ENCODE data around the gene UBE2K. TPM values are rescaled to one million over a fixed set of nuclear protein-coding genes. Genes with fewer than 3 reads are reported as not detected.
"Not testable (repeated sequence)": the region's sequence is repeated elsewhere in the genome, so short reads cannot be mapped to it uniquely, and the experiment has no call there.

Gene UBE2K, protein sequence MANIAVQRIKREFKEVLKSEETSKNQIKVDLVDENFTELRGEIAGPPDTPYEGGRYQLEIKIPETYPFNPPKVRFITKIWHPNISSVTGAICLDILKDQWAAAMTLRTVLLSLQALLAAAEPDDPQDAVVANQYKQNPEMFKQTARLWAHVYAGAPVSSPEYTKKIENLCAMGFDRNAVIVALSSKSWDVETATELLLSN
- total RNA-seq, result 56.6 TPM
- long read RNA-seq, full-length matches to known transcripts, result 9 of 10 reads
- long read RNA-seq, partial matches to known transcripts, result 0 of 10 reads
- long read RNA-seq, other reads (novel, unspliced or antisense), result 1 of 10 reads

DNA sequence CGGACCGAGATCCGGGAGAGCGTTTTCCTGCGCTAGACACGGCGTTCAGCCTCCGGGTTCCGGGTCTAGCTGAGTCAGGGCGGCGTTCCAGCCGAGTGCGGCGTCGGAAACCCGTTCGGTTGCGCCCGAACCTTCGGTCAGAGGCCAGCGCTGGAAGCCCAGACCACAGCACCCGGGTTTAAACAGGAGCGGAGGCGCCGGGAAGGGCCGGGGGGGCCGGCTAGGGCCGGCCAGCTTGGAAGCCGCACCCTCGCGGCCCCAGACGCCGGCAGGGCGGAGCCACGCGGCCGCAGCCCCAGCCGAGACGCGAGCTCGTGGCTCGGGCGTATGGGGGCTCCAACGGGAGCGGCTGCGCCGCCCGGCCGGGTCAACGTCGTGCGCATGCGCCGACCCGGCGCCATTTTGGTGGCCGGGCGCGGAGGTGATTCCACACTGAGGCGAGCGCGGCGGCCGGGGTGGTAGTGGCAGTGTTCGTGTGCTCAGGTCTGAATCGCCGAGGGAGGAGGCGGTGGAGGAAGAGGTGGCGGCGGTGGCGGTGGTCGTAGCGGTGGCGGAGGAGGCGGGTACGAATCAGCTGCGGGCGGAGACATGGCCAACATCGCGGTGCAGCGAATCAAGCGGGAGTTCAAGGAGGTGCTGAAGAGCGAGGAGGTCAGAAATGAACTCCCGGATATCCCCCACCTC, at the start of gene UBE2K:
Gene UBE2K, plus strand, starts transcription at position 397 of the 684 bp plus-strand sequence. Its CDS starts 192 bp downstream, at position 589.
- DNase-seq (ENCODE audit: missing footprints) (peak; percentile 95), ATAC-seq (peak; percentile 100)
- intact Hi-C loops (cut with DNase I), result loop anchor here (1.0 to 10.0 kb wide), 5 partner anchors 61 to 359 kb away; partner anchors contain the start of genes N4BP2, PDS5A, SMIM14 and UGDH

DNA sequence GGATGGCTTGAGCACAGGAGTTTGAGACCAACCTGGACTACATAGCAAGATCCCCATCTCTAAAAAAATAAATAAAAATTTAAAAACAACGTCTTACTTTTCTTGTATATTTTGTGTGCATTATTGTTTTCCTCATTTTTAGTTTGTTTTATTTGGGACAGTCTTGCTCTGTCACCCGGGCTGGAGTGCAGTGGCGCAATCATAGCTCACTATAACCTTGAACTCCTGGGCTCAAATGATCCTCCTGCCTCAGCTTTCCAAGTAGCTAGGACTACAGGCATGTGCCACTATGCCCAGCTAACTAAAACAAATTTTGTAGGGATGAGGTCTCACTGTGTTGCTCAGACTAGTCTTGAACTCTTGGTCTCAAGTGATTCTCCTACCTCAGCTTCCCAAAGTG, 49.7 kb upstream of the UBE2K start:
- no peak for DNase-seq (ENCODE audit: missing footprints)
- ATAC-seq, result no peak
- intact Hi-C loops (cut with DNase I), result no loop called here

DNA sequence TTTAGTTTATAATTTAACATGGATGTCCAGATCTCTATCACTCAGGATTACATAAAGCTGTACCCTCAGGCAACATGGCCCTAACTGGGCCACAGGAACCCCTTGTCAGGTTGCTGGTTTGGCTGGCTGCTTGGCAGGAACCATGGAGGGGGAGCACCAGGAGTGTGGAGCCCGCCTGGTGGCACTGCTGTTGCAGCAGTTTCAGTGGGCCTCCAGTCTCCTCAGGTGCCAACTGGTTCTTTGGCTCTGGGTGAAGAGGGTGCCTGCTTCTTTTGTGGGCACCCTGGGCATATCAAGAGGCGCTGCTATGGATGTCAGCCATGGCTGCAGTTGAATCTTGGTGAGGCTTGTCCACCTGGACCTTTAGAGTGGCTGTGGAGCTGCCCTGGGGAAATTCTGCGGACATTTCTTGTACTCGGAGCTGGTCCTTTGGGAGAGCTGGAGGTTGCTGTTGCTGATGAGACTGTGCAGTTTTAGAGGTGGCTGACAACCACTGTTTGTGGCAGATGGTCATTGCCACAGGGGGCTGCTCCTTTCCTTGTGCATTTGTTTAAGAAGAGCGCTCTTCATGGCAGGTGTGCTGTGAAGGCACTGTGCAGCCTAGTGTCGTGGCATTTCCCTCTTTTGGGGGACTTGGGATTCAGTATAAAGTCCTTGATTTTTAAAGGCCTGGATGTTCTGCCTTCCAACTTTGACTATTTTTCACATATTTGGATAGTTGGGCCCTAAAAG, 48.9 kb upstream of the UBE2K start:
- intact Hi-C loops (cut with DNase I), result no loop called here
- DNase-seq (ENCODE audit: missing footprints) (no peak), ATAC-seq (no peak)

DNA sequence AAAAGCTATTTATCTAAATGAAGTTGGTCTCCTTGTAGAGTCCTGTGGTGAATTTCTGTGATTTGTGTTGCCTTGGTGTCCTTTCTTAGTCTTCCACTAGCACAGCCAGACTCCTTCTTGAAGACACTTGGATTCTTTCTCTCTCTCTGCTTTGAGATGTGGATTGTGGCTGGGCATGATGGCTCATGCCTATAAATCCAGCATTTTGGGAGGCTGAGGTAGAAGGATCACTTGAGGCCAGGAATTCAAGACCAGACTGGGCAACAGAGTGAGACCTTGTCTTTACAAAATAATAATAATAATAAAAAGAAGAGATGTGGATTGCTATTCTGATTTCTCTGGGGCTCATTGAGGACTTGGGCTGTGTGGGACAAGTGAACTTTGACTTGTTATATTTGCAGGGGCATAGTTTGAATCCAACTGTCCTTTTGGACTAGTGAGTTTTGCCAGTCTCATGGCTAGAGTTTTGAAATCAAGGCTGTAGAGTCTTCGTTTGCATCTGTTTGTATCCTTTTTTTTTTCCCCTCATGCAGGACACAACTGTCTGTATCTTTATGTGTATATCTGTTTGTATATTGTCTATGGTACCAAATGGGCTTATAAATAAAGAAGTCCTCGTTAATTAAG, 48.2 kb upstream of the UBE2K start:
- DNase-seq (ENCODE audit: missing footprints), result no peak
- no peak for ATAC-seq
- intact Hi-C loops (cut with DNase I), result no loop called here

DNA sequence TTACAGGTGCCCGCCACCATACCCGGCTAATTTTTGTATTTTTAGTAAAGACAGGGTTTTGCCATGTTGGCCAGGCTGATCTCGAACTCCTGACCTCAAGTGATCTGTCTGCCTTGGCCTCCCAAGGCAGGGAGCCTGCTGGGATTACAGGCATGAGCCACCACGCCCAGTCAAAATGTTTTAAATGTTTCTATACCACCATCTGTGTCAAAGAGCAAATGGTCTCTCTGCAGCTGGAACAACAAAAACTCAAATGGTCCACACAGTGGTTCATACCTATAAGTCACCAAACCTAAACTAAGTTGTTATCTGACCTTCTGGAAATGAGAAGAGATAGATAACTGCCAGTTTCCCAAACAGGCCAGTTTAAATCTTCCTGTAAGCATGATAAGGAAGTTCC, 46.4 kb upstream of the UBE2K start:
- DNase-seq (ENCODE audit: missing footprints); intact Hi-C loops (cut with DNase I); ATAC-seq: not testable (repeated sequence)

DNA sequence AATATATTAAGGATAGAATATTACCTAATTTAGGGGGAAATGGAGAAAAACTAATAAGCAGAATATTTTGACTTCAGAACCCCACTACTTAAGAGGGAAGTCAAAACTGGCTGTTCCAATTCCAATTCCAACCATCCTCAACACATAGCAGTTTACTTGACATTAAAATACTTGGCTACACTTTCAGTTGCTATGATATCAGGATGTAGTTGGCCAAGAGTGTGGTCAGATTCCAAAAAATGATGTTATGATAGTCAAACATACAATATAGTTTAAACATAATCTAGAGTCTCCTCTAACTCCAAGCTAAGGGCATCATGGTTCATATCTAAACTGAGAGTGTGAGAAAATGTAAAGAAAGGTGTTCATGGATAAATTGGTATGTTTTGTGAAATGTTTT, 42.7 kb upstream of the UBE2K start:
- DNase-seq (ENCODE audit: missing footprints) (no peak), ATAC-seq (no peak)
- intact Hi-C loops (cut with DNase I), result no loop called here

DNA sequence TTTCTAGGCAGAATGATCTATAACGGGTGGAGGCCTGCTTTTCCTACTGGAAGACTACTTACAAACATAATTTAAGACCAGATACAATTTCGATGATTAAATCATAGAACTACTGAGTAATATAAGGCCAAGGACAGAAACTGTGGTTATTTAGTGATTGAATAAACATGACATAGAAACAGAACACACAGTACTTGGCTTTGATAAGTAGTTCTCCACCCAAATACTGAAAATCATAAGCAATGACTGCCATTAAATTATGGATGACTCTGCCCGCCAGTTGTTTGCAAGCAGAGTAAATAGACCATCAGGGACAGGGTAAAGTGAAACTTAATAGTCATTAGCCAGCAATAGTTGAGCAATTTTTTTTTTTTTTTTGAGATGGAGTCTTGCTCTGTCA, 42.1 kb upstream of the UBE2K start:
- ATAC-seq, result peak; percentile 44
- intact Hi-C loops (cut with DNase I), result no loop called here
- DNase-seq (ENCODE audit: missing footprints), result no peak

DNA sequence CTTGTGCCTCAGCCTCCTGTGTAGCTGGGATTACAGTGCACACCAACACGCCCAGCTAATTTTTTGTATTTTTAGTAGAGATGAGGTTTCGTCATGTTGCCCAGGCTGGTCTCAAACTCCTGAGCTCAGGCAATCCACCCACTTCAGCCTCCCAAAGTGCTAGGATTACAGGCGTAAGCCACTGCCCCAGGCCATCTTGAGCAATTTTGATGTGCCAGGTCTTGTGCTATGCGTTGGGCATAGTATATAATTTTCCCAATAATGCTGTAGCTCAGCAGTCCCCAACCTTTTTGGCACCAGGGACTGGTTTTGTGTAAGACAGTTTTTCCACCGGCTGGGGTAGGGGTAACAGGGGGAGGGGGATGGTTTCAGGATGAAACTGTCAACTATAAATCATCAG, 41.3 kb upstream of the UBE2K start:
- DNase-seq (ENCODE audit: missing footprints); ATAC-seq; intact Hi-C loops (cut with DNase I): not testable (repeated sequence)

DNA sequence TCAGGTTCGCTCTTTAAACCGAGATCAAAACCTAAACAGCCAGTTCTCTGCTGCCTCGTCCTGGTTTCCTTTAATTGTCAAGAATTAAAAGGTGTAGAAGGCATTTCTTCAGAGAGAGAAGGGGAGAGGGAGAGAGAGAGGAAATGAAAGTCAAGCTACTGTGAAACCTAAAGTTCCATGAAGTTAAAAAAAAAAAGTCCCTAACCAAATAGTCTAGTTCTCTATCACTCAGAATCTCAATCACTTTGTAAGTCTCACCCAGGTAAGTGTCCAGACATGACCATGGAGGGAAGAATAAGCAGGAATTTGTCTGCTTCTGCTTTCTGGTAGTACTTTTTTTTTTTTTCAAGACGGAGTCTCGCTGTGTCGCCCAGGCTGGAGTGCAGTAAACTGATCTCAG, 40.5 kb upstream of the UBE2K start:
- ATAC-seq (no peak), DNase-seq (ENCODE audit: missing footprints) (no peak)
- intact Hi-C loops (cut with DNase I), result no loop called here

DNA sequence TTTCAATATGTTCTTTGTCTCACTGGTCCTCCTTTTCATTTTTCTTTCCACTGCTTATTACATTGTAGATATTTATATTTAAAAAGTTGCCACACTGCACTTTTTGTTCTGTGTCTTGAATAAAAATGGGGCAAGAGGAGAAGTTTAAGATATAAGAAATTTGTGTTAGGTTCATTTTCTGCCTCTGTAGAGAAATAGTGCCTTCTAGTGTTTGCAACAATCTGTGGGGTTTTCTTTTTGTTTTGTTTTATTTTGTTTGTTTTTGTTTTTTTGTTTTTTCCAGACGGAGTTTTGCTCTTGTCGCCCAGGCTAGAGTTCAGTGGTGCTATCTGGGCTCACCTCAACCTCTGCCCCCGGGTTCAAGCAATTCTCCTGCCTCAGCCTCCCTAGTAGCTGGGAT, 39.2 kb upstream of the UBE2K start:
- no peak for DNase-seq (ENCODE audit: missing footprints)
- intact Hi-C loops (cut with DNase I), result no loop called here
- ATAC-seq, result no peak

DNA sequence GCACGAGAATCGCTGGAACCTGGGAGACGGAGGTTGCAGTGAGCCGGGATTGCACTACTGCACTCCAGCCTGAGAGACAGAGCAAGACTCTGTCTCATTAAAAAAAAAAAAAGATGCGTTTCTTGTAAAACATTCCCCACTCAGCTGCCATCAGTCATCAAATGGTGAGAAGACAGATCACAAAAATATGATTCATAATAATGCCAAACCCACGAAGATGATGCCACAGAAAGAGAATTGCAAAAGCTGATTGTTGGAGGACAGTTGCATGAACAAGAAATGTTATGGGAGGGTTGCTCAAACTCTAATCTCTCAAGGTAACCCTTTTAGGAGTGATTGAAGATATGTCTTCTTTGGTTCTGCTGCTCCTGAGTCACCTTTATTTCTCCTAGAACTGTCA, 37.9 kb upstream of the UBE2K start:
- DNase-seq (ENCODE audit: missing footprints), result no peak
- intact Hi-C loops (cut with DNase I), result no loop called here

DNA sequence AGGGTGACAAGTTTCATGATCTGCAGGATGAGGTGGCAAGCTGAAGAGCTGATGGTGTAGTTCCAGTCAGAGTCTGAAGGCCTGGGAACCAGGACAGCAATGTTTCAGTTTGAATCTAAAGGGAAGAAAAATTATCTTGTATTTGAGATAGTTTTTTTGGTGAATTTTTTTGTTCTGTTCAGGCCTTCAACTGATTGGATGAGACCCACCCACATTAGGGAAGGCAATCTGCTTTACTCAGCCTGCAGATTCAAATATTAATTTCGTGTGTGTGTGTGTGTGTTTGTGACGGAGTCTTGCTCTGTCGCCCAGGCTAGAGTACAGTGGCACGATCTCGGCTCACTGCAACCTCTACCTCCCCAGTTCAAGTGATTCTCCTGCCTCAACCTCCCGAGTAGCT, 37.2 kb upstream of the UBE2K start:
- intact Hi-C loops (cut with DNase I), result no loop called here
- no peak for DNase-seq (ENCODE audit: missing footprints)

More for the DNA sequence above, 37.9 kb upstream of the UBE2K start:
- no peak for ATAC-seq

DNA sequence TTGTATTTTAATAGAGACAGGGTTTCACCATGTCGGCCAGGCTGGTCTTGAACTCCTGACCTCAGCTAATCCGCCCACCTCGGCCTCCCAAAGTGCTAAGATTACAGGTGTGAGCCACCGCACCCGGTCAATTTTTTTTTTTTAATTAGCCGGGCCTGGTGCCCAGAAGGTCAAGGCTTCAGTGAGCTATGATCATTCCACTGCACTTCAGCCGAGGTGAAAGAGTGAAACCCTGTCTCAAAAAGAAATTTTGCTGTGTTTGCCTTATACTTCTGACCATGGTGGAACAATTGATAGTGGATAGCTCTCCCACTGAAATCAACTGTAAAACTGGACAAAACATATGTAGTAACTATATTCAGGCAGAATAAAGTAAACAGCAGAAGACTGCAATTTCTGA, 35.3 kb upstream of the UBE2K start:
- intact Hi-C loops (cut with DNase I), result no loop called here
- ATAC-seq (no peak), DNase-seq (ENCODE audit: missing footprints) (no peak)

More for the DNA sequence above, 37.2 kb upstream of the UBE2K start:
- no peak for ATAC-seq

DNA sequence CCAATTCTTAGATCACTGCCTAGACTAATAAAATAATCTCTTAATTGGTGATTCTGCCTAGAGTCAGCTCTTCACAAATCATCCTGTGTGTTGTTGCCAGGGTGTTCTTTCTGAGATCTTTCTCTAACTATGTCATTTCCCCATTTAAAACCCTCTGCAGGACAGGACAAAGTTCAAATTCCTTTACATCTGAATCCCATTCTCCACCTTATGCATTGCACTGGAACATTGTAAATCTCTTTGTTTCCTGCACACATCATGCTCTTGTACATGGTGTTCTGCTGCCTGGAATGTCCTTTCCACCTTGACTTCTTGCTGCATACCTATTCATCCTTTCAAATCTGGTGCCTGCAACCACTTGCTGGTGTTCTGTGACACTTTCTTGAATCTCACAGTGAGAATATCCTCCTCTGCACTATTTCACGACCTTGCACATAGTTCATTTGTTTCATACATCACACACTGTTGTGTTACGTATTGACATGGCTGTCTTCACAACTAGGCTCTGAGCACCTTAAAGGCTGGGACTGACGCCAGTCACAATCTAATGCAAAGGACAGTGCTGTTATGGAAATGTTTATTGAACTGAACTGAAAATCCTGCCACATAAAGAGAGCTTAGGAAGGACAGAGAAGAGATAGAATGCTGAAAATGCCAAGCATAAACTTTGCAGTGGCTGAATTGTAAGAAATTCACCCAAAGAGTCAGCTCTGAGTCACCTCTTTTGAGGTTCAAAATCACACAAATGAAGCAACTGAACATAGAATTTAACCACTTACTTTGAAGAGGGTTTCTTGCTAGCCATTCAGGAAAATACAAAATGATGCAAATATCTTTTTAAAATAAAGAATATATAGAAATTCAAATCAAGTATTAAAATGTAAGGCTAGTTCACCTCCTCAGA, 32.9 kb upstream of the UBE2K start:
- ATAC-seq (no peak), DNase-seq (ENCODE audit: missing footprints) (no peak)
- intact Hi-C loops (cut with DNase I), result no loop called here

DNA sequence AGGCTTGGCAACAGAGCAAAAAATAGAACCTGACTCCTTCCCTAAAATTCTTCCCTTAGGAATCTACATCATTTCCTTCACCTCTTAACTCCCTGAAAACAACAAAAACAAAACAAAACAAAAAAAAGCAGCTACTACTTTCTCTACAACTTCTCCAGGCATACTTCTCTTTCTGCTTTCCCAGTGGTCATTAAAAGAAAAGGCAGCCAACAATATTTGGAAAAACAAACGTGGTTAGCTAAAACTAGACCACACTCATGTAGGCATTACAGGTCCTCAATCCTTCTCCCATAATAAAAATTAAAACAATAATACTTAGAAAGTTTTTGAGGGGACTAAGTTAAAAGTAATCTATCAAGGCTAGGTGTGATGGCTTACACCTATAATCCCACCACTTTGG, 30.2 kb upstream of the UBE2K start:
- intact Hi-C loops (cut with DNase I), result no loop called here
- ATAC-seq, result no peak

DNA sequence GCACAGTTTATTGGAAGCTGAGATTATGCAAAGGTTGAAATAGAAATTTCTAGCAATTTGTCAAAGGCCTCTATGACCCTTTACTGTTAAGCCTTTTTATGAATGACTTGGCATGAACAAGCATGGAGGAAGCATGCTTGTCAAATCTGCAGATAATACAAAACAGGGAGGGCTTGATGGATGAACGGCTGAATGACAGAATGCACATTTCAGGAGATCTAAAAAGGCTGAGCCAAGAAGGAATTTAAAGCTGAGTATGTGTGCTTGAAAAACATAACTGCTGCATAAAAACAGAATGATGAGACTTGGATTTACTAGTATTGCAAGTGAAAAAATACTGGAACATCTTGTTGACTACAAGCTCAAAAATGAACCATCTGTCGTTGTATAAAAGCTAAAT, 29.0 kb upstream of the UBE2K start:
- DNase-seq (ENCODE audit: missing footprints) (no peak), ATAC-seq (no peak)
- intact Hi-C loops (cut with DNase I), result no loop called here

More for the DNA sequence above, 30.2 kb upstream of the UBE2K start:
- no peak for DNase-seq (ENCODE audit: missing footprints)

DNA sequence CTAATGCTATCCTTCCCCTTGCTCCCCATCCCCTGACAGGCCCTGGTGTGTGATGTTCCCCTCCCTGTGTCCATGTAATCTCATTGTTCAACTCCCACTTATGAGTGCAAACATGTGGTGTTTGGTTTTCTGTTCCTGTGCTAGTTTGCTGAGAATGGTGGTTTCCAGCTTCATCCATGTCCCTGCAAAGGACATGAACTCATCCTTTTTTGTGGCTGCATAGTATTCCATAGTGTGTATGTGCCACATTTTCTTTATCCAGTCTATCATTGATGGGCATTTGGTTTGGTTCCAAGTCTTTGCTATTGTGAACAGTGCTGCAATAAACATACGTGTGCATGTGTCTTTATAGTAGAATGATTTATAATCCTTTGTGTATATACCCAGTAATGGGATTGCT, 27.6 kb upstream of the UBE2K start:
- DNase-seq (ENCODE audit: missing footprints); intact Hi-C loops (cut with DNase I); ATAC-seq: not testable (repeated sequence)

DNA sequence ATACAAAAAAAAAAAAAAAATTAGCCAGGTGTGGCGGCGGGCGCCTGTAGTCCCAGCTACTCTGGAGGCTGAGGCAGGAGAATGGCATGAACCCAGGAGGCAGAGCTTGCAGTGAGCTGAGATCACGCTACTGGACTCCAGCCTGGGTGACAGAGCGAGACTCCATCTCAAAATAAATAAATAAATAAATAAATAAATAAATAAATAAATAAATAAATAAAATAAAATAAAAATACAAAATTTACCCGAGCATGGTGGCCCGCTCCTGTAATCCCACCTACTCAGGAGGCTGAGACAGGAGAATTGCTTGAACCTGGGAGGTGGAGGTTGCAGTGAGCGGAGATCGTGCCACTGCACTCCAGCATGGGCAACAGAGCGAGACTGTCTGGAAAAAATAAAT, 22.3 kb upstream of the UBE2K start:
- DNase-seq (ENCODE audit: missing footprints); intact Hi-C loops (cut with DNase I); ATAC-seq: not testable (repeated sequence)

Measured in Right ventricle myocardium inferior (tissue), 1 donor.